CD4-positive, alpha-beta T cell (primary cell): ENCODE measurements around the gene EXOC1. TPM values are rescaled to one million over a fixed set of nuclear protein-coding genes. Genes with fewer than 3 reads are reported as not detected.

Source experiments
- ATAC-seq: fragments of 200-7000 bp; cut with Tn5 transposase; one replicate; pipeline ENCODE4 v1.10.0; 2022; ENCODE audit warnings: mild to moderate bottlenecking; ENCODE audit not compliant: poor library complexity
- CTCF ChIA-PET: fragments of 350-600 bp; sonication (Branson Sonifier 250); formaldehyde crosslinking; loops from one replicate; lab custom pipeline; 2021; ENCODE audit warnings: antibody characterized with exemption, inconsistent platforms; lab: Charles Lee
- POLR2A ChIA-PET: fragments of 350-600 bp; sonication (Branson Sonifier 250); formaldehyde crosslinking; loops from one replicate; lab custom pipeline; 2021; ENCODE audit warnings: antibody characterized with exemption, inconsistent platforms; lab: Charles Lee
- DNase-seq, 14 experiments: peaks; one replicate each; pipeline ENCODE4 v3.0.0-alpha.2; 2013 to 2020; ENCODE audit warnings: mixed read lengths in 2 of 14
- H3K27ac ChIP-seq, 2 donors: one replicate each; pipeline versions ENCODE4 v1.5.1 to v1.7.0; 2013; ENCODE audit warnings: low read length in 2 of 2, low read depth in 1 of 2, mild to moderate bottlenecking in 1 of 2
- H3K27me3 ChIP-seq, 2 experiments: 1 replicate in 1 of 2; 2 replicates in 1 of 2; pipeline versions ENCODE4 v1.6.1 to v1.7.0; 2013; ENCODE audit warnings: low read length in 2 of 2, control low read depth in 1 of 2, mild to moderate bottlenecking in 1 of 2, moderate library complexity in 1 of 2; ENCODE audit not compliant: insufficient read depth in 2 of 2, control insufficient read depth in 1 of 2
- H3K36me3 ChIP-seq: one replicate; pipeline ENCODE4 v1.6.1; 2013; ENCODE audit warnings: low read length, control low read depth; ENCODE audit not compliant: insufficient read depth
- H3K4me1 ChIP-seq: one replicate; pipeline ENCODE4 v1.6.1; 2013; ENCODE audit warnings: low read length, control low read depth; ENCODE audit not compliant: insufficient read depth
- H3K4me3 ChIP-seq: one replicate; pipeline ENCODE4 v1.5.1; 2013; ENCODE audit warnings: mild to moderate bottlenecking, low read length, moderate library complexity
- H3K9me3 ChIP-seq, 2 experiments: 1 replicate in 1 of 2; 2 replicates in 1 of 2; pipeline versions ENCODE4 v1.6.1 to v1.7.0; 2013; ENCODE audit warnings: low read length in 2 of 2, mild to moderate bottlenecking in 2 of 2, control low read depth in 1 of 2, moderate library complexity in 1 of 2; ENCODE audit not compliant: control insufficient read depth in 1 of 2, insufficient read depth in 1 of 2
- H3K27ac Mint-ChIP-seq: one replicate; pipeline ENCODE4 v1.8.0; 2020; ENCODE audit warnings: mixed read lengths
- H3K27me3 Mint-ChIP-seq: one replicate; pipeline ENCODE4 v1.8.0; 2021; ENCODE audit warnings: mixed read lengths
- H3K36me3 Mint-ChIP-seq: one replicate; pipeline ENCODE4 v1.8.0; 2021; ENCODE audit warnings: low read depth, mixed read lengths
- H3K4me1 Mint-ChIP-seq: one replicate; pipeline ENCODE4 v1.8.0; 2021; ENCODE audit warnings: low read depth, mixed read lengths
- H3K4me3 Mint-ChIP-seq: one replicate; pipeline ENCODE4 v1.8.0; 2020; ENCODE audit warnings: mild to moderate bottlenecking, mixed read lengths
- H3K9me3 Mint-ChIP-seq: one replicate; pipeline ENCODE4 v1.8.0; 2020; ENCODE audit warnings: mixed read lengths
- intact Hi-C, 2 experiments: fragments of 100-400 bp; cut with DNase I in 1 of 2; cut with micrococcal nuclease in 1 of 2; formaldehyde crosslinking; loops; one replicate each; pipeline versions ENCODE4 v1.15.1 to v1.9.0; 2023 to 2025; cut with DNase I, micrococcal nuclease
- total RNA-seq, 174 experiments: library from RNA in 2 of 174; stranded (reverse) in 2 of 174; gene quantifications; one replicate each; pipeline ENCODE4 v1.2.3 and lab custom pipeline; 2021 to 2026
- TF ChIP-seq, protein P1 (sequence below): fragments of 200-600 bp; IDR thresholded peaks from one replicate; pipeline ENCODE4 v1.8.0; 2022; ENCODE audit warnings: antibody characterized with exemption, mild to moderate bottlenecking

EXOC1 gene
- total RNA-seq, 2 experiments from 2014 or later, result 15.2 to 15.7 TPM

- no peak overlapping the region for H3K27ac Mint-ChIP-seq
- TF ChIP-seq, protein P1, sequence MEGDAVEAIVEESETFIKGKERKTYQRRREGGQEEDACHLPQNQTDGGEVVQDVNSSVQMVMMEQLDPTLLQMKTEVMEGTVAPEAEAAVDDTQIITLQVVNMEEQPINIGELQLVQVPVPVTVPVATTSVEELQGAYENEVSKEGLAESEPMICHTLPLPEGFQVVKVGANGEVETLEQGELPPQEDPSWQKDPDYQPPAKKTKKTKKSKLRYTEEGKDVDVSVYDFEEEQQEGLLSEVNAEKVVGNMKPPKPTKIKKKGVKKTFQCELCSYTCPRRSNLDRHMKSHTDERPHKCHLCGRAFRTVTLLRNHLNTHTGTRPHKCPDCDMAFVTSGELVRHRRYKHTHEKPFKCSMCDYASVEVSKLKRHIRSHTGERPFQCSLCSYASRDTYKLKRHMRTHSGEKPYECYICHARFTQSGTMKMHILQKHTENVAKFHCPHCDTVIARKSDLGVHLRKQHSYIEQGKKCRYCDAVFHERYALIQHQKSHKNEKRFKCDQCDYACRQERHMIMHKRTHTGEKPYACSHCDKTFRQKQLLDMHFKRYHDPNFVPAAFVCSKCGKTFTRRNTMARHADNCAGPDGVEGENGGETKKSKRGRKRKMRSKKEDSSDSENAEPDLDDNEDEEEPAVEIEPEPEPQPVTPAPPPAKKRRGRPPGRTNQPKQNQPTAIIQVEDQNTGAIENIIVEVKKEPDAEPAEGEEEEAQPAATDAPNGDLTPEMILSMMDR, result no peak
Observed at GRCh38 chr4:55925241-55925640, 71.8 kb downstream of the EXOC1 start.

DNA sequence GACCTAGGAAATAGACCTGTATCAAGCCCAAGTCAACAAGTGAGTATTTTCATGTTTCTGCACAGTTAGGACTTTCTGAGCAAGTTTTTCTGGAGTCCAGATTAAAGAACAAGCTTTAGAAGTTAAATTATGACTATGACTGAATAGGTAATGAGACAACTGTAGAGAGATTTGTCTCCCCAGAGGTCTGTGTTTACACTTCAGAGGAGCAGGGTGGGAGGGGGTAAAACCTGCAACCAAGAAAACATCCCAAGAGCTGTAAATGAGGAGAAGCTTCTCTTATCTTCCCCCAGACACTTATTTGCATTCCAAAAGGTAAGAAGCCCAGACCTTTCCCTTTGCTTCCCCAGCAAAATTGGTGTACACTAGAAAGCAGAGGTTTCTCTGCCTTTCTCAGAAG lies 73.2 kb downstream of the EXOC1 start:
- no peaks in the 10 kb centered on the region for H3K36me3 Mint-ChIP-seq
- H3K4me3 ChIP-seq, result no peak overlapping the region
- ChIA-PET POLR2A (no interaction called here), CTCF (no interaction called here)
- H3K4me1 ChIP-seq, result no peaks in the 10 kb centered on the region
- intact Hi-C loops, result no loop called here
- H3K27me3 Mint-ChIP-seq, result no peaks in the 10 kb centered on the region
- H3K27me3 ChIP-seq, result no peaks in the 10 kb centered on the region
- H3K27ac Mint-ChIP-seq, result no peak overlapping the region
- H3K4me1 Mint-ChIP-seq, result no peaks in the 10 kb centered on the region
- H3K9me3 Mint-ChIP-seq, result no peaks in the 10 kb centered on the region
- H3K27ac ChIP-seq, result no peak overlapping the region
- H3K9me3 ChIP-seq, result no peaks in the 10 kb centered on the region
- H3K4me3 Mint-ChIP-seq, result no peak overlapping the region
- TF ChIP-seq, protein P1, result no peak
- no peaks in the 10 kb centered on the region for H3K36me3 ChIP-seq
- ATAC-seq (no peak), DNase-seq (no peak)

More at GRCh38 chr4:55925241-55925640, 71.8 kb downstream of the EXOC1 start:
- ATAC-seq (no peak), DNase-seq (no peak)
- Histone ChIP-seq H3K27ac (no peak overlapping the region), H3K27me3 (no peaks in the 10 kb centered on the region), H3K4me1 (no peaks in the 10 kb centered on the region), H3K4me3 (no peak overlapping the region), H3K9me3 (no peaks in the 10 kb centered on the region), H3K36me3 (no peaks in the 10 kb centered on the region)
- Mint-ChIP-seq H3K4me3 (no peak overlapping the region), H3K9me3 (no peaks in the 10 kb centered on the region), H3K4me1 (no peaks in the 10 kb centered on the region), H3K36me3 (no peaks in the 10 kb centered on the region), H3K27me3 (no peaks in the 10 kb centered on the region)
- intact Hi-C loops, result no loop called here
- POLR2A ChIA-PET, result no interaction called here
- CTCF ChIA-PET, result no interaction called here

- DNase-seq (no peak), ATAC-seq (no peak)
- TF ChIP-seq, protein P1, result no peak
- Histone ChIP-seq H3K9me3 (no peaks in the 10 kb centered on the region), H3K36me3 (no peaks in the 10 kb centered on the region), H3K27me3 (no peaks in the 10 kb centered on the region), H3K27ac (no peak overlapping the region), H3K4me3 (no peak overlapping the region), H3K4me1 (no peaks in the 10 kb centered on the region)
- Mint-ChIP-seq H3K36me3 (no peaks in the 10 kb centered on the region), H3K27me3 (no peaks in the 10 kb centered on the region), H3K9me3 (no peaks in the 10 kb centered on the region), H3K27ac (no peak overlapping the region), H3K4me3 (no peak overlapping the region), H3K4me1 (no peaks in the 10 kb centered on the region)
- intact Hi-C loops, result no loop called here
- ChIA-PET POLR2A (no interaction called here), CTCF (no interaction called here)
Observed at GRCh38 chr4:55927803-55928437, 74.5 kb downstream of the EXOC1 start.
